ENCODE measurements around the gene TMED7. TPM values are rescaled to one million over a fixed set of nuclear protein-coding genes. Genes with fewer than 3 reads are reported as not detected.

Gene TMED7
- total and polyA plus RNA-seq, 5 donors from 2014 or later = 31.2 to 50.2 (median 35.3) TPM

DNA sequence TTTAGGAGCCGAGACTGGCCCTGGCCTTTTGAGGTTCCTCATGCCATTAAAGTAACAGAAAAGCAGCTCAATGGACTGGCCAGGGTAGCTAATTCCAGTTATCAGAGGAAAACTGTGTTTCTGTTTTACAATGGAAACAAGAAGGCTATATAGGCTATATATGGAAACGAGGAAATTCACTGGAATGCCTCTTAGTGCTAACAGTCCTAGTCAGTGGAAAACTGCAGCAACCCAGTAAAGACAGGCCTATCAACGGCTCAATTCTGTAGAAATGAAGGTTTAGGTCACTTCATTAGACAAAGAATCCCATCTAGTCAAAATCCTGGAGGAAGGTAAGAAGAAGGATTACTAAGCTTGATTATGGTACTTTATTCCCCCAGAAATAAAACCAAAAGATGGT lies 20.4 kb downstream of the TMED7 start:
- Histone ChIP-seq H3K4me3 (ENCODE audit: low read depth, low read length) (no peak overlapping the region), H3K4me1 (ENCODE audit: control insufficient read depth, insufficient read depth, low read length, poor library complexity, severe bottlenecking) (peaks cover 13% of the 10 kb centered on the region), H3K27ac (ENCODE audit: insufficient read depth, low read length, poor library complexity, severe bottlenecking) (no peak overlapping the region), H3K36me3 (ENCODE audit: control insufficient read depth, insufficient read depth, low read length) (no peaks in the 10 kb centered on the region), H3K9me3 (ENCODE audit: control insufficient read depth in 2 of 2, low read length in 2 of 2) (no peaks in the 10 kb centered on the region), H3K27me3 (ENCODE audit: control insufficient read depth, insufficient read depth, low read length) (no peaks in the 10 kb centered on the region)
- DNase-seq (no peak), ATAC-seq (ENCODE audit: low read depth in 2 of 2) (no peak)
- H3K4me1 Mint-ChIP-seq = peaks cover 19 to 32% (median 31%) of the 10 kb centered on the region in 4 donors
- no peak overlapping the region for H3K4me3 Mint-ChIP-seq
- no peaks in the 10 kb centered on the region for H3K27me3 Mint-ChIP-seq
- peaks cover 12% of the 10 kb centered on the region for H3K36me3 Mint-ChIP-seq
- no peak overlapping the region for H3K27ac Mint-ChIP-seq
- H3K9me3 Mint-ChIP-seq = peaks cover 0 to 2% (median 0%) of the 10 kb centered on the region in 7 donors

GRCh38 chr5:115602591-115603125 lies 23.2 kb downstream of the TMED7 start:
- Mint-ChIP-seq H3K4me1 (peaks cover 19 to 37% (median 27%) of the 10 kb centered on the region in 4 donors), H3K9me3 (peaks cover 0 to 2% (median 0%) of the 10 kb centered on the region in 7 donors), H3K27ac (peak overlapping the region; percentile 75 to 89 (median 84)), H3K4me3 (peak overlapping the region; percentile 59 to 93 (median 84)), H3K27me3 (no peaks in the 10 kb centered on the region), H3K36me3 (peaks cover 12% of the 10 kb centered on the region)
- no peak for ATAC-seq (ENCODE audit: low read depth in 2 of 2)
- Histone ChIP-seq H3K4me1 (ENCODE audit: control insufficient read depth, insufficient read depth, low read length, poor library complexity, severe bottlenecking) (peaks cover 13% of the 10 kb centered on the region), H3K27ac (ENCODE audit: insufficient read depth, low read length, poor library complexity, severe bottlenecking) (no peak overlapping the region), H3K4me3 (ENCODE audit: low read depth, low read length) (peak overlapping the region; percentile 9), H3K9me3 (ENCODE audit: control insufficient read depth in 2 of 2, low read length in 2 of 2) (no peaks in the 10 kb centered on the region), H3K36me3 (ENCODE audit: control insufficient read depth, insufficient read depth, low read length) (no peaks in the 10 kb centered on the region), H3K27me3 (ENCODE audit: control insufficient read depth, insufficient read depth, low read length) (no peaks in the 10 kb centered on the region)
- no peak for DNase-seq

DNA sequence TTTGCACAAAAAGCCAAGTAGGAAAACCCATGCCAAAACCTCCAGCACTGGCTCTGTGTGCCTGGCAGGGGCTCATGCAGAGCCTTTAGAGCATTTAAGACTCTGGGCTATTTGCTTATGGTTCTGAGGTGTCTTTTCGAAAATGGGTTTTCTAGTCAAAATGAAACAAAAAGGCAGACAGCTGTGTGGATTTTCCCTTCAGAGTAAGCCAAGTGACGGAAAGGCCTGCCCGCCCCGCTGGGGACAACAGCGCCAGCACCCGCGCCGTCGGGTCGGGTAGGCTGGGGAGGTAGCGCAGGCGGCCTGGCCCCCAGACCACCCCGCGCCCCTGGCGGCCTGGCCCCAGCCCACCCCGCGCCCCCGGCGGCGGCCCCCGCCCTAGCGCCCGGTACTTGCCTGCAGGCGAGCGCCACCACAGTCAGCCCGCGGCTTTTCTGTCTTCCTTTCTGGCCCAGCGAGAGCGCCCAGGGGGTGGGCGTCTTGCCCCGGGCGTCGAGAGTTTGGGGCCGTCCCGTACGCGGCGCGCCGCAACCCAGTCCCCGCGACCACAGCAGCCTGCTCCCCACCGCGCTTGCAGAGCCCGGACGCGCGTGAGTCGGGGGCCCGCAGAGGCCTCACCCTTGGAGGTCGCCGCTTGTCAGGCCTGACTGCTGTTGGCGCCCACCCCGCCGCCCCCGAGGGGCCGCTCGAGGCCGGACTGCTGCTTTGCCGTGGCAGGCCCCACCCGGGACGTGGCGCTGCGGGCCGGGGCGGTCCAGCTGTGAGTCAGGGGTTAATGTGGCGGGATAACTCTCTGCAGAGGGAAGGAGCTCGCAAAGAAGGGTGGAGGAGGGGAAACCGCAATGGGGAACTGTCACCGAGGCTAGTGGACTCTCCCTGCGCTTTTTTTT lies 23.9 kb downstream of the TMED7 start, which contains the start of gene TICAM2:
TSS of gene TICAM2 (minus strand) at position 779 of the 890 bp plus-strand sequence. CDS start 21,223 bp downstream, outside the sequence.
- H3K27me3 Mint-ChIP-seq = no peaks in the 10 kb centered on the region
- H3K4me3 Mint-ChIP-seq = peak within 1 kb of the TSS; percentile 59 to 93 (median 84)
- Histone ChIP-seq H3K27me3 (ENCODE audit: control insufficient read depth, insufficient read depth, low read length) (no peaks in the 10 kb centered on the region), H3K4me1 (ENCODE audit: control insufficient read depth, insufficient read depth, low read length, poor library complexity, severe bottlenecking) (peaks cover 13% of the 10 kb centered on the region), H3K9me3 (ENCODE audit: control insufficient read depth in 2 of 2, low read length in 2 of 2) (no peaks in the 10 kb centered on the region), H3K36me3 (ENCODE audit: control insufficient read depth, insufficient read depth, low read length) (no peaks in the 10 kb centered on the region), H3K4me3 (ENCODE audit: low read depth, low read length) (peak within 1 kb of the TSS; percentile 85), H3K27ac (ENCODE audit: insufficient read depth, low read length, poor library complexity, severe bottlenecking) (peak within 1 kb of the TSS; percentile 2)
- ATAC-seq (ENCODE audit: low read depth in 2 of 2) (peak; percentile 69 to 72), DNase-seq (peak; percentile 48 to 65 (median 53))
- peaks cover 11% of the 10 kb centered on the region for H3K36me3 Mint-ChIP-seq
- peak within 1 kb of the TSS; percentile 75 to 89 (median 84) for H3K27ac Mint-ChIP-seq
- H3K4me1 Mint-ChIP-seq = peaks cover 18 to 37% (median 27%) of the 10 kb centered on the region in 4 donors
- H3K9me3 Mint-ChIP-seq = peaks cover 0 to 2% (median 0%) of the 10 kb centered on the region in 7 donors

DNA sequence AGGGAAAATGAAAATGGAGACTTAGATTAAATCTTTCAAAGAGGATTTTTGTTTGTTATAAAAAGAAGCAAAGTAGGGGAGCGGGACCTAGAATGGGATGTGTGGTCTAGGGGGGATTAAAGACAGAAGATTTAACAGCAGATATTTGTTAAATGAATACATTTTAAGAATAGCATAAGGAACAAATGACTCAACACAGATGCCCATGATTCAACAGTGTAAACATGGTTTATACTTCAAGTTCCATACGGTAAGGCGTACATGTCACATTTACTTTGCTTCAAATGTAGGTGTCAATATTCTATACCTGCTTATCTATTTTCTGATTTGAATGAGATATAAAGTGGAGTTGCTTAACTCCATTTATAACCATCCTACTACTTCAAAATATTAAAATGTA lies 25.1 kb downstream of the TMED7 start:
- DNase-seq (no peak), ATAC-seq (ENCODE audit: low read depth in 2 of 2) (no peak)
- no peaks in the 10 kb centered on the region for H3K27me3 ChIP-seq (ENCODE audit: control insufficient read depth, insufficient read depth, low read length)
- Mint-ChIP-seq H3K27me3 (no peaks in the 10 kb centered on the region), H3K9me3 (peaks cover 0 to 2% (median 0%) of the 10 kb centered on the region in 7 donors), H3K36me3 (peaks cover 3% of the 10 kb centered on the region), H3K4me3 (peak overlapping the region; percentile 5 to 77 (median 40)), H3K27ac (peak overlapping the region in 1 of 3 donors; percentile 22), H3K4me1 (peaks cover 6 to 34% (median 22%) of the 10 kb centered on the region in 4 donors)
- H3K4me1 ChIP-seq (ENCODE audit: control insufficient read depth, insufficient read depth, low read length, poor library complexity, severe bottlenecking) = peaks cover 13% of the 10 kb centered on the region
- no peak overlapping the region for H3K27ac ChIP-seq (ENCODE audit: insufficient read depth, low read length, poor library complexity, severe bottlenecking)
- H3K9me3 ChIP-seq (ENCODE audit: control insufficient read depth in 2 of 2, low read length in 2 of 2) = no peaks in the 10 kb centered on the region
- no peaks in the 10 kb centered on the region for H3K36me3 ChIP-seq (ENCODE audit: control insufficient read depth, insufficient read depth, low read length)
- H3K4me3 ChIP-seq (ENCODE audit: low read depth, low read length) = peak overlapping the region; percentile 85

DNA sequence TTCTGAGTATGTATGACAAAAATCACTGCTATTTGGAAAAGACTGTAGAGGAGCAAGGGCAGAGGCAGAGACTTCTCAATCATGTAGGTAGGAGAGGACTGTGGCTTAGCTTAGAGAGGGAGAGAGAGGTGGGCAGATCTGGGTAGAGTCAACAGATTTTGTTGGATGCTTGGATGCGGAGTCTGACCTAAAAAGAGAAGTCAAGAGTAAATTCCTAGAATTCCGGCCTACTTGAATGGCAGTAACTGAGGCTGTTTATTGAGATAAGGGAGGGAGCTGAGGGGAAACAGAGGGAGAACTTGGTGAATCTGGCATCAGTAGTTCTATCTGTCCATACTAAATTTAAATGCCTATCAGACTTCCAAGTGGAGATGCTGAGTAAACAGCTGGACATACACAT lies 25.9 kb downstream of the TMED7 start:
- peaks cover 13% of the 10 kb centered on the region for H3K4me1 ChIP-seq (ENCODE audit: control insufficient read depth, insufficient read depth, low read length, poor library complexity, severe bottlenecking)
- H3K4me3 Mint-ChIP-seq = peak overlapping the region in 2 of 4 donors; percentile 7 to 73
- H3K9me3 ChIP-seq (ENCODE audit: control insufficient read depth in 2 of 2, low read length in 2 of 2) = no peaks in the 10 kb centered on the region
- no peaks in the 10 kb centered on the region for H3K36me3 ChIP-seq (ENCODE audit: control insufficient read depth, insufficient read depth, low read length)
- DNase-seq = no peak
- H3K9me3 Mint-ChIP-seq = peaks cover 0 to 4% (median 0%) of the 10 kb centered on the region in 7 donors
- no peak overlapping the region for H3K27ac ChIP-seq (ENCODE audit: insufficient read depth, low read length, poor library complexity, severe bottlenecking)
- H3K27ac Mint-ChIP-seq = peak overlapping the region in 2 of 3 donors; percentile 10 to 23
- H3K4me3 ChIP-seq (ENCODE audit: low read depth, low read length) = no peak overlapping the region
- peaks cover 3% of the 10 kb centered on the region for H3K36me3 Mint-ChIP-seq
- peaks cover 5 to 31% (median 22%) of the 10 kb centered on the region in 4 donors for H3K4me1 Mint-ChIP-seq
- no peaks in the 10 kb centered on the region for H3K27me3 Mint-ChIP-seq
- no peaks in the 10 kb centered on the region for H3K27me3 ChIP-seq (ENCODE audit: control insufficient read depth, insufficient read depth, low read length)
- ATAC-seq (ENCODE audit: low read depth in 2 of 2) = no peak

DNA sequence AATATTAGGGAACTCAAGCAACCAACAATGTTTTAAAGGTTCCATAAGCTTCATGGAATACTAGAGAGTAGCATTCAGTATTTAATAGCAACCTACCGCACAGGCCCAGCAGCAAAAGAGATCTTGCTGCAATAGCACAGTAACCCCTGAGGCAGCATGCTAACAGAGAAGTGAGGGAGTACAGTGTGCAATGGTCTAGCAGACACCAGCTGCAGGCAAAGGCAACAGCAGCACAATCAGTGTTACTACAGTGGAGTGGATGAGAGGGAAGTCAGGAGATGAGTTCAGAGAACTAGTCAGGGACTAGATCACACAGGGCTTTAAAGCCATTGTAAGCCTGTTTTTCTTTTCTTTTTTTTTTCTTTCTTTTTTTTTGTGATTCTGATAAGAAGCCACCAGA lies 26.3 kb downstream of the TMED7 start:
- H3K36me3 Mint-ChIP-seq = peaks cover 3% of the 10 kb centered on the region
- Histone ChIP-seq H3K4me1 (ENCODE audit: control insufficient read depth, insufficient read depth, low read length, poor library complexity, severe bottlenecking) (peaks cover 13% of the 10 kb centered on the region), H3K9me3 (ENCODE audit: control insufficient read depth in 2 of 2, low read length in 2 of 2) (no peaks in the 10 kb centered on the region), H3K36me3 (ENCODE audit: control insufficient read depth, insufficient read depth, low read length) (no peaks in the 10 kb centered on the region), H3K4me3 (ENCODE audit: low read depth, low read length) (no peak overlapping the region), H3K27me3 (ENCODE audit: control insufficient read depth, insufficient read depth, low read length) (no peaks in the 10 kb centered on the region), H3K27ac (ENCODE audit: insufficient read depth, low read length, poor library complexity, severe bottlenecking) (no peak overlapping the region)
- peaks cover 0 to 4% (median 0%) of the 10 kb centered on the region in 7 donors for H3K9me3 Mint-ChIP-seq
- H3K27ac Mint-ChIP-seq = peak overlapping the region in 1 of 3 donors; percentile 23
- no peaks in the 10 kb centered on the region for H3K27me3 Mint-ChIP-seq
- peak overlapping the region in 1 of 4 donors; percentile 73 for H3K4me3 Mint-ChIP-seq
- DNase-seq (no peak), ATAC-seq (ENCODE audit: low read depth in 2 of 2) (no peak)
- H3K4me1 Mint-ChIP-seq = peaks cover 5 to 31% (median 22%) of the 10 kb centered on the region in 4 donors

GRCh38 chr5:115594128-115595047 lies 31.4 kb downstream of the TMED7 start:
- H3K9me3 Mint-ChIP-seq = peaks cover 0 to 2% (median 0%) of the 10 kb centered on the region in 7 donors
- no peak for DNase-seq
- no peak overlapping the region for H3K27ac Mint-ChIP-seq
- no peak for ATAC-seq (ENCODE audit: low read depth in 2 of 2)
- no peaks in the 10 kb centered on the region for H3K27me3 ChIP-seq (ENCODE audit: control insufficient read depth, insufficient read depth, low read length)
- H3K4me1 Mint-ChIP-seq = peaks cover 0 to 2% (median 1%) of the 10 kb centered on the region in 4 donors
- H3K36me3 Mint-ChIP-seq = no peaks in the 10 kb centered on the region
- no peak overlapping the region for H3K27ac ChIP-seq (ENCODE audit: insufficient read depth, low read length, poor library complexity, severe bottlenecking)
- H3K9me3 ChIP-seq (ENCODE audit: control insufficient read depth in 2 of 2, low read length in 2 of 2) = no peaks in the 10 kb centered on the region
- no peak overlapping the region for H3K4me3 Mint-ChIP-seq
- H3K4me3 ChIP-seq (ENCODE audit: low read depth, low read length) = no peak overlapping the region
- no peaks in the 10 kb centered on the region for H3K36me3 ChIP-seq (ENCODE audit: control insufficient read depth, insufficient read depth, low read length)
- no peaks in the 10 kb centered on the region for H3K27me3 Mint-ChIP-seq
- no peaks in the 10 kb centered on the region for H3K4me1 ChIP-seq (ENCODE audit: control insufficient read depth, insufficient read depth, low read length, poor library complexity, severe bottlenecking)
